Endothelial cell of umbilical vein (primary cell): ENCODE data around the gene PRR16. TPM values are rescaled to one million over a fixed set of nuclear protein-coding genes. Genes with fewer than 3 reads are reported as not detected.

Experiments used
- BruUV-seq: library from RNA; stranded (reverse); fragments of 400-500 nt; replicated peaks from 2 replicates; lab custom pipeline; 2021; lab: Mats Ljungman, UMichigan
- CTCF ChIA-PET: fragments of 300-600, 350-600 bp; sonication (Branson Sonifier 250); formaldehyde crosslinking; loops from one replicate; lab custom pipeline; 2021; ENCODE audit warnings: antibody characterized with exemption, inconsistent platforms; lab: Charles Lee
- POLR2A ChIA-PET: fragments of 300-600, 350-600 bp; sonication (Branson Sonifier 250); formaldehyde crosslinking; loops from one replicate; lab custom pipeline; 2021; ENCODE audit warnings: antibody characterized with exemption, inconsistent platforms; lab: Charles Lee
- DNase-seq: peaks from one replicate; pipeline ENCODE4 v3.0.0-alpha.2; 2011; ENCODE audit warnings: low read depth, low spot score
- FAIRE-seq: peaks from 2 replicates; lab custom pipeline; 2011; peaks lifted over from hg19 to GRCh38; lab: Jason Lieb, UNC
- H2AFZ ChIP-seq: 2 replicates; pipeline ENCODE4 v1.6.0; 2012; ENCODE audit warnings: low read depth, low read length, control low read depth, inconsistent platforms
- H3K27ac ChIP-seq: 2 replicates; pipeline ENCODE4 v1.5.1; 2011; ENCODE audit warnings: low read depth, mild to moderate bottlenecking, control low read depth, low read length, moderate library complexity; ENCODE audit not compliant: insufficient read depth
- H3K27me3 ChIP-seq, 2 experiments: 2 replicates each; pipeline versions ENCODE4 v1.6.0 to v1.6.1; 2011; ENCODE audit warnings: low read length in 2 of 2, mixed read lengths in 1 of 2; ENCODE audit not compliant: control insufficient read depth in 2 of 2, insufficient read depth in 2 of 2
- H3K36me3 ChIP-seq, 2 experiments: 2 replicates in 1 of 2; 3 replicates in 1 of 2; pipeline ENCODE4 v1.5.1; 2011; ENCODE audit warnings: low read length in 2 of 2, mild to moderate bottlenecking in 1 of 2, moderate library complexity in 1 of 2; ENCODE audit not compliant: control insufficient read depth in 2 of 2, insufficient read depth in 2 of 2; ENCODE audit errors: extremely low read depth in 1 of 2
- H3K4me1 ChIP-seq: 3 replicates; pipeline ENCODE4 v1.5.1; 2011; ENCODE audit warnings: mild to moderate bottlenecking, low read length; ENCODE audit not compliant: control insufficient read depth, insufficient read depth; ENCODE audit errors: extremely low read depth
- H3K4me2 ChIP-seq: 2 replicates; pipeline ENCODE4 v1.6.1; 2011; ENCODE audit warnings: low read length, control low read depth, mixed read lengths; ENCODE audit not compliant: insufficient read depth
- H3K4me3 ChIP-seq, 3 experiments: fragments of 200-600 bp in 1 of 3; sonication (generic), shearing (Covaris generic) in 1 of 3; replicated peaks in 1 of 3; 2 replicates each; pipeline ENCODE4 v1.5.1; 2011 to 2016; ENCODE audit warnings: control low read depth in 3 of 3, low read length in 3 of 3, mild to moderate bottlenecking in 2 of 3, inconsistent platforms in 1 of 3, low read depth in 1 of 3, moderate library complexity in 1 of 3; ENCODE audit not compliant: insufficient read depth in 1 of 3
- H3K79me2 ChIP-seq: 2 replicates; pipeline ENCODE4 v1.6.0; 2012; ENCODE audit warnings: low read length, inconsistent platforms; ENCODE audit not compliant: control insufficient read depth, insufficient read depth
- H3K9ac ChIP-seq: replicated peaks from 2 replicates; pipeline ENCODE3; 2011; ENCODE audit warnings: low read length, control low read depth; ENCODE audit not compliant: insufficient read depth; ENCODE audit errors: extremely low read depth
- H3K9me1 ChIP-seq: replicated peaks from 3 replicates; pipeline ENCODE4 v1.6.0; 2011; ENCODE audit warnings: mild to moderate bottlenecking, low read length; ENCODE audit not compliant: control insufficient read depth, insufficient read depth; ENCODE audit errors: extremely low read depth
- H3K9me3 ChIP-seq: replicated peaks from 2 replicates; pipeline ENCODE4 v1.5.1; 2012; ENCODE audit warnings: low read length, inconsistent platforms; ENCODE audit not compliant: control insufficient read depth, insufficient read depth
- H4K20me1 ChIP-seq: replicated peaks from 2 replicates; pipeline ENCODE3; 2011; ENCODE audit warnings: mild to moderate bottlenecking, low read length; ENCODE audit not compliant: control insufficient read depth, insufficient read depth; ENCODE audit errors: extremely low read depth
- EZH2 ChIP-seq: IDR thresholded peaks from 2 replicates; pipeline ENCODE4 v1.6.1; 2012; ENCODE audit warnings: borderline replicate concordance, low read depth, mild to moderate bottlenecking, moderate library complexity, low read length, inconsistent platforms; ENCODE audit not compliant: severe bottlenecking
- FOS ChIP-seq: IDR thresholded peaks from 2 replicates; pipeline ENCODE4 v1.6.1; 2011; ENCODE audit warnings: mild to moderate bottlenecking, low read length, moderate library complexity, borderline replicate concordance; ENCODE audit not compliant: insufficient read depth
- GATA2 ChIP-seq: IDR thresholded peaks from 2 replicates; pipeline ENCODE4 v1.7.0; 2011; ENCODE audit warnings: low read depth, mild to moderate bottlenecking, moderate library complexity, mixed read lengths, low read length; ENCODE audit not compliant: insufficient read length, insufficient read depth
- JUN ChIP-seq: IDR thresholded peaks from 2 replicates; pipeline ENCODE4 v1.6.1; 2011; ENCODE audit warnings: borderline replicate concordance, low read depth; ENCODE audit not compliant: insufficient read length, insufficient read depth
- MAX ChIP-seq: IDR thresholded peaks from 2 replicates; pipeline ENCODE4 v1.6.1; 2011; ENCODE audit not compliant: insufficient read depth, insufficient read length
- MYC ChIP-seq: IDR thresholded peaks from one replicate; pipeline ENCODE4 v1.6.1; 2011; ENCODE audit warnings: mild to moderate bottlenecking, low read depth, low read length
- POLR2A ChIP-seq: IDR thresholded peaks from 2 replicates; pipeline ENCODE4 v1.6.1; 2012; ENCODE audit warnings: low read depth, mild to moderate bottlenecking, control low read depth, low read length
- POLR2AphosphoS5 ChIP-seq: IDR thresholded peaks from 2 replicates; pipeline ENCODE4 v1.6.1; 2012; ENCODE audit warnings: low read depth, mild to moderate bottlenecking, control low read depth, low read length, moderate library complexity; ENCODE audit not compliant: insufficient read depth
- dilution Hi-C: fragments of 300-500 bp; cut with MboI; formaldehyde crosslinking; loops from one replicate; pipeline ENCODE4 v1.15.0; 2019; ENCODE audit warnings: low sequenced_read_pairs; ENCODE audit not compliant: extremely low pct_ligation_motif_present
- intact Hi-C: fragments of 100-400 bp; cut with micrococcal nuclease; formaldehyde crosslinking; loops from one replicate; pipeline ENCODE4 v1.10.0; 2022
- polyA plus RNA-seq, 4 experiments: library from polyadenylated mRNA; depleted of rRNA in 3 of 4; stranded (reverse) in 3 of 4; unstranded in 1 of 4; fragments of >200 nt; gene quantifications; 2 replicates each; pipeline versions ENCODE4 v1.2.1 to v1.2.3, GENCODE V29; 2011 to 2012; ENCODE audit warnings: missing spikeins in 1 of 4
- total RNA-seq: library from RNA; stranded (reverse); gene quantifications from 2 replicates; pipeline ENCODE4 v1.2.3, GENCODE V29; 2021
- TF ChIP-seq, protein P1 (sequence below), 2 donors: IDR thresholded peaks; 1 replicate in 1 of 2; 2 replicates in 1 of 2; pipeline ENCODE4 v1.5.1; 2011; ENCODE audit warnings: low read length in 2 of 2, mild to moderate bottlenecking in 2 of 2, moderate library complexity in 2 of 2, control low read depth in 1 of 2, inconsistent platforms in 1 of 2, low read depth in 1 of 2; ENCODE audit not compliant: insufficient read depth in 1 of 2; ENCODE audit errors: extremely low read depth in 1 of 2

The PRR16 gene
- total and polyA plus RNA-seq, 2 donors (not counting 3 experiments of a cell fraction or from before 2014, with no cell fraction given): 0.91 to 1.2 TPM

GRCh38 chr5:120540097-120540496 is 76.0 kb downstream of the PRR16 start:
- H3K4me3 ChIP-seq: no peak overlapping the region
- no peak for FAIRE-seq
- dilution Hi-C loops: no loop called here
- H3K27ac ChIP-seq: no peak overlapping the region
- H2AFZ ChIP-seq: no peak overlapping the region
- POLR2A ChIA-PET: no interaction called here
- H4K20me1 ChIP-seq: no peaks in the 10 kb centered on the region
- H3K9ac ChIP-seq: no peak overlapping the region
- no peak overlapping the region for H3K4me2 ChIP-seq
- BruUV-seq: no TSS peak
- no peaks in the 10 kb centered on the region for H3K4me1 ChIP-seq
- TF ChIP-seq MYC (no peak), FOS (no peak), MAX (no peak), JUN (no peak), POLR2A (no peak), GATA2 (no peak), POLR2AphosphoS5 (no peak), EZH2 (no peak)
- TF ChIP-seq, protein P1, sequence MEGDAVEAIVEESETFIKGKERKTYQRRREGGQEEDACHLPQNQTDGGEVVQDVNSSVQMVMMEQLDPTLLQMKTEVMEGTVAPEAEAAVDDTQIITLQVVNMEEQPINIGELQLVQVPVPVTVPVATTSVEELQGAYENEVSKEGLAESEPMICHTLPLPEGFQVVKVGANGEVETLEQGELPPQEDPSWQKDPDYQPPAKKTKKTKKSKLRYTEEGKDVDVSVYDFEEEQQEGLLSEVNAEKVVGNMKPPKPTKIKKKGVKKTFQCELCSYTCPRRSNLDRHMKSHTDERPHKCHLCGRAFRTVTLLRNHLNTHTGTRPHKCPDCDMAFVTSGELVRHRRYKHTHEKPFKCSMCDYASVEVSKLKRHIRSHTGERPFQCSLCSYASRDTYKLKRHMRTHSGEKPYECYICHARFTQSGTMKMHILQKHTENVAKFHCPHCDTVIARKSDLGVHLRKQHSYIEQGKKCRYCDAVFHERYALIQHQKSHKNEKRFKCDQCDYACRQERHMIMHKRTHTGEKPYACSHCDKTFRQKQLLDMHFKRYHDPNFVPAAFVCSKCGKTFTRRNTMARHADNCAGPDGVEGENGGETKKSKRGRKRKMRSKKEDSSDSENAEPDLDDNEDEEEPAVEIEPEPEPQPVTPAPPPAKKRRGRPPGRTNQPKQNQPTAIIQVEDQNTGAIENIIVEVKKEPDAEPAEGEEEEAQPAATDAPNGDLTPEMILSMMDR (IDR thresholded peaks at IDR 0.05; ENCODE audit: extremely low read depth in 1 of 2, insufficient read depth in 1 of 2, low read depth in 1 of 2, low read length in 2 of 2): no peak
- intact Hi-C loops: no loop called here
- CTCF ChIA-PET: no interaction called here
- no peaks in the 10 kb centered on the region for H3K9me1 ChIP-seq
- H3K36me3 ChIP-seq: no peaks in the 10 kb centered on the region
- no peaks in the 10 kb centered on the region for H3K27me3 ChIP-seq
- H3K9me3 ChIP-seq: no peaks in the 10 kb centered on the region
- DNase-seq: no peak
- H3K79me2 ChIP-seq: no peaks in the 10 kb centered on the region
